ENCODE results near the gene PACSIN1.

DNA sequence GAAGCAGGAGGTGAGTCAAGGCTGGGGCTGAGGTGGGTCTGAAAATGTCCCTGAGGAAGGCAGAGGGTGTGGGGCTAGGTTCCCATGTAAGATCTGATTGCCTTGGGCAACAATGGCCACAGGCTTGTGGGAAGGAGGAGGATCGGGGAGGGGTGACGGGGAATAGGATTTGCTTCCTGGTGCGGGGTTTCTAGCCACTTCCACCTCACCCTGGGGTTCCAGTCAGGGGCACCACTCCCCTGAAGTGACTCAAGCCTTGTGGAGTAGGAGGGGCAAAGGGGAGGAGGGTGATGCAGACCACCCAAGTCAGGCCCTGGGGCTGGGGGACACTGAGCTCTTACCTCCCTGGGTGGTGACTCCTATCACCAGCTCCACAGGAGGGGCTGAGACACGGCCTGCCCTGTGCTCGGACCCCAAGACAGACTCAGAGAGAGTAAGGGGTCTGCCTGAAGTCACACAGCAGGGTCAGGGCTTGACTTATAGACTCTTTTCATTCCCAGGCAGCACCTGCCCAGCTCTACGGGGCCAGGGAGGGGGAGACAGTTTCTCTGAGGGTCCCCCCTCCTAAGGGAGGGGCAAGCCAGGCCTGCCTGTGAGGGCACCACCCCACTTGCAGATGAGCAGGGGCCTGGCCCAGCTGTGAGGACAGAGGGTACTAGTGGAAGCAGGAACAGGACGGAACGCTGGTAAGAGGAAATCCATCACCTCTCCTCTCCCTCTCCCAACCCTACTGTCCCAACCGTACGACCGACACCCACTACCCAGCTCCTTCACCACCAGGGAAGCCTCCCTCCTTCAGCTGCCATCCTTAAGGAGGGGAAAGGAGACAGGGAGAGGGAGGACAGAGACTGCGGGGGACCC is 102.7 kb downstream of the PACSIN1 start:
- TF ChIP-seq, protein P1, sequence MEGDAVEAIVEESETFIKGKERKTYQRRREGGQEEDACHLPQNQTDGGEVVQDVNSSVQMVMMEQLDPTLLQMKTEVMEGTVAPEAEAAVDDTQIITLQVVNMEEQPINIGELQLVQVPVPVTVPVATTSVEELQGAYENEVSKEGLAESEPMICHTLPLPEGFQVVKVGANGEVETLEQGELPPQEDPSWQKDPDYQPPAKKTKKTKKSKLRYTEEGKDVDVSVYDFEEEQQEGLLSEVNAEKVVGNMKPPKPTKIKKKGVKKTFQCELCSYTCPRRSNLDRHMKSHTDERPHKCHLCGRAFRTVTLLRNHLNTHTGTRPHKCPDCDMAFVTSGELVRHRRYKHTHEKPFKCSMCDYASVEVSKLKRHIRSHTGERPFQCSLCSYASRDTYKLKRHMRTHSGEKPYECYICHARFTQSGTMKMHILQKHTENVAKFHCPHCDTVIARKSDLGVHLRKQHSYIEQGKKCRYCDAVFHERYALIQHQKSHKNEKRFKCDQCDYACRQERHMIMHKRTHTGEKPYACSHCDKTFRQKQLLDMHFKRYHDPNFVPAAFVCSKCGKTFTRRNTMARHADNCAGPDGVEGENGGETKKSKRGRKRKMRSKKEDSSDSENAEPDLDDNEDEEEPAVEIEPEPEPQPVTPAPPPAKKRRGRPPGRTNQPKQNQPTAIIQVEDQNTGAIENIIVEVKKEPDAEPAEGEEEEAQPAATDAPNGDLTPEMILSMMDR (IDR thresholded peaks at IDR 0.05) = no peak
- no peak for TF ChIP-seq POLR2A (IDR thresholded peaks at IDR 0.05)
